Adipocyte (in vitro differentiated cells): Measurements from ENCODE around the gene OTOP3.

Experiments used
- DNase-seq: peaks from one replicate; pipeline ENCODE4 v3.0.0-alpha.2; 2015; ENCODE audit warnings: low read depth
- H3K27me3 ChIP-seq: replicated peaks from 2 replicates; pipeline ENCODE4 v1.7.0; 2013; ENCODE audit warnings: mild to moderate bottlenecking, low read length, moderate library complexity; ENCODE audit not compliant: control insufficient read depth, insufficient read depth
- H3K36me3 ChIP-seq: 2 replicates; pipeline ENCODE4 v1.7.0; 2013; ENCODE audit warnings: low read length, mild to moderate bottlenecking, moderate library complexity; ENCODE audit not compliant: control insufficient read depth, insufficient read depth, severe bottlenecking
- H3K4me1 ChIP-seq: 2 replicates; pipeline ENCODE4 v1.7.0; 2013; ENCODE audit warnings: mild to moderate bottlenecking, low read length, moderate library complexity; ENCODE audit not compliant: control insufficient read depth, insufficient read depth
- H3K4me3 ChIP-seq: 2 replicates; pipeline ENCODE4 v1.7.0; 2013; ENCODE audit warnings: mild to moderate bottlenecking, low read length, moderate library complexity
- H3K9ac ChIP-seq: 2 replicates; pipeline ENCODE4 v1.7.0; 2013; ENCODE audit warnings: mild to moderate bottlenecking, low read length, moderate library complexity
- H3K9me3 ChIP-seq: 2 replicates; pipeline ENCODE4 v1.7.0; 2013; ENCODE audit warnings: mild to moderate bottlenecking, low read length, moderate library complexity; ENCODE audit not compliant: control insufficient read depth

The OTOP3 gene

GRCh38 chr17:74935585-74936469, at the start of gene OTOP3:
Gene OTOP3, plus strand, starts transcription at chr17:74935898. Its CDS starts 24 bp downstream, at chr17:74935922.
- DNase-seq: peak; percentile 4
- H3K36me3 ChIP-seq: no peaks in the 10 kb centered on the region

GRCh38 chr17:74888469-74888868, 47.2 kb upstream of the OTOP3 start:
- H3K9me3 ChIP-seq: no peaks in the 10 kb centered on the region
- H3K27me3 ChIP-seq: peaks cover 57% of the 10 kb centered on the region
- H3K4me3 ChIP-seq: no peak overlapping the region
- no peaks in the 10 kb centered on the region for H3K36me3 ChIP-seq
- no peak overlapping the region for H3K9ac ChIP-seq
- H3K4me1 ChIP-seq: no peaks in the 10 kb centered on the region
- DNase-seq: no peak

More at GRCh38 chr17:74935585-74936469, at the start of gene OTOP3:
- Histone ChIP-seq H3K9me3 (no peaks in the 10 kb centered on the region), H3K27me3 (peaks cover 77% of the 10 kb centered on the region), H3K4me3 (no peak within 1 kb of the TSS), H3K9ac (no peak within 1 kb of the TSS), H3K4me1 (no peaks in the 10 kb centered on the region)

- Histone ChIP-seq H3K9ac (no peak overlapping the region), H3K4me3 (no peak overlapping the region), H3K4me1 (no peaks in the 10 kb centered on the region), H3K36me3 (no peaks in the 10 kb centered on the region), H3K27me3 (peaks cover 66% of the 10 kb centered on the region), H3K9me3 (no peaks in the 10 kb centered on the region)
- DNase-seq: no peak
Observed at GRCh38 chr17:74890554-74890953, 45.1 kb upstream of the OTOP3 start.

GRCh38 chr17:74892013-74892841, 43.5 kb upstream of the OTOP3 start:
- Histone ChIP-seq H3K9me3 (no peaks in the 10 kb centered on the region), H3K4me1 (no peaks in the 10 kb centered on the region), H3K9ac (no peak overlapping the region), H3K36me3 (no peaks in the 10 kb centered on the region), H3K4me3 (no peak overlapping the region), H3K27me3 (peaks cover 71% of the 10 kb centered on the region)
- no peak for DNase-seq

GRCh38 chr17:74892974-74893911, 42.5 kb upstream of the OTOP3 start, which contains the start of gene FADS6:
Gene FADS6, minus strand, starts transcription at chr17:74893633. Its CDS starts 38 bp downstream, at chr17:74893595.
- H3K9ac ChIP-seq: no peak within 1 kb of the TSS
- peaks cover 69% of the 10 kb centered on the region for H3K27me3 ChIP-seq
- H3K4me1 ChIP-seq: no peaks in the 10 kb centered on the region
- H3K9me3 ChIP-seq: no peaks in the 10 kb centered on the region
- H3K4me3 ChIP-seq: no peak within 1 kb of the TSS
- no peaks in the 10 kb centered on the region for H3K36me3 ChIP-seq
- no peak for DNase-seq

GRCh38 chr17:74893936-74894671, 41.6 kb upstream of the OTOP3 start:
- no peak overlapping the region for H3K4me3 ChIP-seq
- H3K27me3 ChIP-seq: peaks cover 60% of the 10 kb centered on the region
- no peak for DNase-seq
- H3K9ac ChIP-seq: no peak overlapping the region
- no peaks in the 10 kb centered on the region for H3K36me3 ChIP-seq
- H3K9me3 ChIP-seq: no peaks in the 10 kb centered on the region
- no peaks in the 10 kb centered on the region for H3K4me1 ChIP-seq

- H3K4me1 ChIP-seq: no peaks in the 10 kb centered on the region
- H3K9ac ChIP-seq: no peak overlapping the region
- H3K4me3 ChIP-seq: no peak overlapping the region
- H3K27me3 ChIP-seq: peaks cover 58% of the 10 kb centered on the region
- no peak for DNase-seq
- peaks cover 4% of the 10 kb centered on the region for H3K9me3 ChIP-seq
- no peaks in the 10 kb centered on the region for H3K36me3 ChIP-seq
Observed at GRCh38 chr17:74898376-74898946, 37.2 kb upstream of the OTOP3 start.

GRCh38 chr17:74900208-74900607, 35.5 kb upstream of the OTOP3 start:
- Histone ChIP-seq H3K9me3 (peaks cover 4% of the 10 kb centered on the region), H3K36me3 (no peaks in the 10 kb centered on the region), H3K27me3 (peaks cover 57% of the 10 kb centered on the region), H3K4me1 (no peaks in the 10 kb centered on the region), H3K9ac (no peak overlapping the region), H3K4me3 (no peak overlapping the region)
- DNase-seq: no peak

GRCh38 chr17:74901353-74902135, 34.2 kb upstream of the OTOP3 start:
- no peak for DNase-seq
- peaks cover 4% of the 10 kb centered on the region for H3K9me3 ChIP-seq
- no peak overlapping the region for H3K9ac ChIP-seq
- no peaks in the 10 kb centered on the region for H3K4me1 ChIP-seq
- no peaks in the 10 kb centered on the region for H3K36me3 ChIP-seq
- no peak overlapping the region for H3K4me3 ChIP-seq
- peaks cover 46% of the 10 kb centered on the region for H3K27me3 ChIP-seq
